Fibroblast of skin of abdomen (primary cell): Measurements from ENCODE around the gene CTDSP2.
"Not testable (repeated sequence)": the region's sequence is repeated elsewhere in the genome, so short reads cannot be mapped to it uniquely, and the experiment has no call there.

ENCODE experiments used
- DNase-seq: peaks from one replicate; pipeline ENCODE4 v3.0.0-alpha.2; 2013

CTDSP2 gene

GRCh38 chr12:57852620-57853500 lies 6.3 kb upstream of the CTDSP2 start:
- no peak for DNase-seq

GRCh38 chr12:57852200-57852599 lies 5.7 kb upstream of the CTDSP2 start:
- DNase-seq, result no peak

- DNase-seq, result no peak
Observed at GRCh38 chr12:57851552-57851951, 5.0 kb upstream of the CTDSP2 start.

- no peak for DNase-seq
Observed at GRCh38 chr12:57850854-57851430, 4.4 kb upstream of the CTDSP2 start.

GRCh38 chr12:57849447-57849846 lies 2.9 kb upstream of the CTDSP2 start:
- not testable (repeated sequence) for DNase-seq

- no peak for DNase-seq
Observed at GRCh38 chr12:57849035-57849434, 2.5 kb upstream of the CTDSP2 start.

GRCh38 chr12:57848208-57848607 lies 1.7 kb upstream of the CTDSP2 start:
- DNase-seq, result no peak

GRCh38 chr12:57846285-57846576 lies 298 bp downstream of the CTDSP2 start:
- DNase-seq, result no peak

GRCh38 chr12:57845478-57846284 lies 848 bp downstream of the CTDSP2 start:
- DNase-seq, result peak; percentile 46

GRCh38 chr12:57844709-57845477 lies 1.6 kb downstream of the CTDSP2 start:
- DNase-seq, result peak; percentile 71

- no peak for DNase-seq
Observed at GRCh38 chr12:57842342-57843294, 3.9 kb downstream of the CTDSP2 start.

GRCh38 chr12:57841445-57841844 lies 5.1 kb downstream of the CTDSP2 start:
- DNase-seq, result no peak

GRCh38 chr12:57840726-57841125 lies 5.8 kb downstream of the CTDSP2 start:
- peak; percentile 35 for DNase-seq

- no peak for DNase-seq
Observed at GRCh38 chr12:57839996-57840395, 6.5 kb downstream of the CTDSP2 start.

- DNase-seq, result no peak
Observed at GRCh38 chr12:57838594-57839302, 7.8 kb downstream of the CTDSP2 start.

- DNase-seq, result peak; percentile 75
Observed at GRCh38 chr12:57837864-57838562, 8.5 kb downstream of the CTDSP2 start.

GRCh38 chr12:57836442-57837375 lies 9.8 kb downstream of the CTDSP2 start:
- DNase-seq, result peak; percentile 94

- no peak for DNase-seq
Observed at GRCh38 chr12:57835366-57836288, 10.9 kb downstream of the CTDSP2 start.
